Ovary (tissue), 9 donors: ENCODE measurements around the gene SINHCAF. TPM values are rescaled to one million over a fixed set of nuclear protein-coding genes. Genes with fewer than 3 reads are reported as not detected.

ENCODE experiments used
- DNase-seq, 5 donors: peaks; one replicate each; pipeline ENCODE4 v3.0.0-alpha.2; 2019 to 2020
- H3K27ac ChIP-seq, 2 donors: fragments of 200-600 bp; one replicate each; pipeline versions ENCODE4 v1.5.1 to v1.8.0; 2019 to 2022
- H3K27me3 ChIP-seq: fragments of 200-600 bp; one replicate; pipeline ENCODE4 v1.8.0; 2022
- H3K36me3 ChIP-seq: fragments of 200-600 bp; sonication (generic); one replicate; pipeline ENCODE4 v1.5.1; 2019
- H3K4me1 ChIP-seq: one replicate; pipeline ENCODE4 v1.8.1; 2013; ENCODE audit warnings: mild to moderate bottlenecking, moderate library complexity; ENCODE audit not compliant: insufficient read depth
- H3K4me3 ChIP-seq: fragments of 200-600 bp; sonication (generic); one replicate; pipeline ENCODE4 v1.5.1; 2017
- H3K9me3 ChIP-seq, 2 donors: fragments of 200-600 bp in 1 of 2; sonication (generic) in 1 of 2; one replicate each; pipeline versions ENCODE4 v1.5.1 to v1.8.1; 2013 to 2019; ENCODE audit warnings: mild to moderate bottlenecking in 1 of 2, moderate library complexity in 1 of 2
- CTCF ChIP-seq, 3 donors: fragments of 450-650 bp in 2 of 3; fragments of 200-600 bp in 1 of 3; IDR thresholded peaks; one replicate each; pipeline versions ENCODE4 v1.5.1 to v1.8.0; 2016 to 2022; ENCODE audit warnings: antibody characterized with exemption in 3 of 3, mild to moderate bottlenecking in 1 of 3
- EP300 ChIP-seq: sonication (generic); formaldehyde crosslinking; IDR thresholded peaks from one replicate; pipeline ENCODE4 v1.6.1; 2017; ENCODE audit warnings: antibody characterized with exemption
- POLR2A ChIP-seq: fragments of 450-650 bp; IDR thresholded peaks from one replicate; pipeline ENCODE4 v1.6.1; 2017; ENCODE audit warnings: antibody characterized with exemption, mild to moderate bottlenecking, moderate library complexity
- WGBS, 3 donors: extraction: QIAGEN DNeasy Blood & Tissue Kit in 1 of 3; methylation state at CpG; one replicate each; pipeline versions ENCODE4 v1.1.5 to v1.1.7; 2013 to 2017; 5-methylcytosine and 5-hydroxymethylcytosine counted together
- intact Hi-C, 4 donors: fragments of 100-400 bp; cut with DNase I; formaldehyde crosslinking; loops; one replicate each; pipeline versions ENCODE4 v1.11.0 to v1.15.1; 2022 to 2023
- polyA plus RNA-seq, 2 donors: library from polyadenylated mRNA; stranded (reverse); fragments of 200-250 nt in 1 of 2; fragments of 350-450 nt in 1 of 2; fragmentation: Illumina TruSeq in 1 of 2; extraction: RNeasy Lipid Tissue Mini Kit (QIAGEN cat#74804) in 1 of 2; gene quantifications; one replicate each; pipeline ENCODE4 v1.2.3, GENCODE V29; 2013 to 2014
- total RNA-seq, 7 donors: library from RNA; depleted of rRNA in 2 of 7; stranded (reverse); fragments of >200 nt in 2 of 7; fragmentation: NEBNext Ultra II Directional in 3 of 7; extraction: Animal tissue kit (Norgen Biotek cat#: 25700) in 3 of 7; gene quantifications; one replicate each; pipeline versions ENCODE4 v1.1.0 to v1.2.4, GENCODE V29; 2016 to 2023
- donor health status: DM: no; HTN: no; CAD: no; lungs with moderate emphysema.
- donor health status: DM: no; HTN: no; CAD: no.
- donor health status: Bipolar disorder and iron deficiency.
- donor health status: DM: yes; HTN: yes; CAD: no.
- donor health status: DM: no; HTN: no; CAD: no.
- donor health status: DM: yes; HTN: yes; CAD: no.

The SINHCAF gene
- total and polyA plus RNA-seq, 9 donors, result 40.7 to 86.0 (median 59.0) TPM

- no peak overlapping the region for H3K27ac ChIP-seq
- no peaks in the 10 kb centered on the region for H3K36me3 ChIP-seq
- no peaks in the 10 kb centered on the region for H3K9me3 ChIP-seq
- intact Hi-C loops, result no loop called here
- H3K4me3 ChIP-seq, result no peak overlapping the region
- no peak for DNase-seq
- H3K27me3 ChIP-seq, result no peaks in the 10 kb centered on the region
- no peaks in the 10 kb centered on the region for H3K4me1 ChIP-seq
- WGBS, 3 donors, result 70 to 77% (median 73%) methylated on average over 6 of the region's 6 CpGs
- TF ChIP-seq EP300, result no peak
- no peak for TF ChIP-seq POLR2A
- TF ChIP-seq CTCF (IDR thresholded peaks at IDR 0.05), result no peak
These were observed 37.5 kb upstream of the SINHCAF start for GRCh38 chr12:31363416-31363809.

GRCh38 chr12:31362759-31363415 lies 36.9 kb upstream of the SINHCAF start:
- no peaks in the 10 kb centered on the region for H3K4me1 ChIP-seq
- H3K27ac ChIP-seq, result no peak overlapping the region
- H3K27me3 ChIP-seq, result no peaks in the 10 kb centered on the region
- 51 to 63% (median 56%) methylated on average over 6 of the region's 6 CpGs for WGBS, 3 donors
- intact Hi-C loops, result no loop called here
- TF ChIP-seq EP300 (no peak), POLR2A (no peak), CTCF (IDR thresholded peaks at IDR 0.05) (no peak)
- no peaks in the 10 kb centered on the region for H3K36me3 ChIP-seq
- no peak overlapping the region for H3K4me3 ChIP-seq
- DNase-seq, result no peak
- no peaks in the 10 kb centered on the region for H3K9me3 ChIP-seq

GRCh38 chr12:31362115-31362758 lies 36.3 kb upstream of the SINHCAF start:
- Histone ChIP-seq H3K4me1 (no peaks in the 10 kb centered on the region), H3K36me3 (no peaks in the 10 kb centered on the region), H3K27me3 (no peaks in the 10 kb centered on the region), H3K9me3 (no peaks in the 10 kb centered on the region), H3K4me3 (no peak overlapping the region), H3K27ac (no peak overlapping the region)
- intact Hi-C loops, result no loop called here
- no peak for TF ChIP-seq POLR2A
- TF ChIP-seq EP300, result no peak
- no peak for TF ChIP-seq CTCF (IDR thresholded peaks at IDR 0.05)
- no peak for DNase-seq
- 63 to 66% (median 64%) methylated on average over 13 of the region's 13 CpGs for WGBS, 3 donors

- H3K36me3 ChIP-seq, result no peaks in the 10 kb centered on the region
- no peaks in the 10 kb centered on the region for H3K27me3 ChIP-seq
- intact Hi-C loops, result no loop called here
- H3K4me1 ChIP-seq, result no peaks in the 10 kb centered on the region
- DNase-seq, result no peak
- no peak overlapping the region for H3K4me3 ChIP-seq
- no peaks in the 10 kb centered on the region for H3K9me3 ChIP-seq
- no peak for TF ChIP-seq POLR2A
- no peak for TF ChIP-seq EP300
- TF ChIP-seq CTCF (IDR thresholded peaks at IDR 0.05), result no peak
- no peak overlapping the region for H3K27ac ChIP-seq
- 91 to 93% (median 92%) methylated on average over 14 of the region's 14 CpGs for WGBS, 3 donors
These were observed 35.8 kb upstream of the SINHCAF start for GRCh38 chr12:31361730-31362114.
